ENCODE results near the gene MAN2A2.

DNA sequence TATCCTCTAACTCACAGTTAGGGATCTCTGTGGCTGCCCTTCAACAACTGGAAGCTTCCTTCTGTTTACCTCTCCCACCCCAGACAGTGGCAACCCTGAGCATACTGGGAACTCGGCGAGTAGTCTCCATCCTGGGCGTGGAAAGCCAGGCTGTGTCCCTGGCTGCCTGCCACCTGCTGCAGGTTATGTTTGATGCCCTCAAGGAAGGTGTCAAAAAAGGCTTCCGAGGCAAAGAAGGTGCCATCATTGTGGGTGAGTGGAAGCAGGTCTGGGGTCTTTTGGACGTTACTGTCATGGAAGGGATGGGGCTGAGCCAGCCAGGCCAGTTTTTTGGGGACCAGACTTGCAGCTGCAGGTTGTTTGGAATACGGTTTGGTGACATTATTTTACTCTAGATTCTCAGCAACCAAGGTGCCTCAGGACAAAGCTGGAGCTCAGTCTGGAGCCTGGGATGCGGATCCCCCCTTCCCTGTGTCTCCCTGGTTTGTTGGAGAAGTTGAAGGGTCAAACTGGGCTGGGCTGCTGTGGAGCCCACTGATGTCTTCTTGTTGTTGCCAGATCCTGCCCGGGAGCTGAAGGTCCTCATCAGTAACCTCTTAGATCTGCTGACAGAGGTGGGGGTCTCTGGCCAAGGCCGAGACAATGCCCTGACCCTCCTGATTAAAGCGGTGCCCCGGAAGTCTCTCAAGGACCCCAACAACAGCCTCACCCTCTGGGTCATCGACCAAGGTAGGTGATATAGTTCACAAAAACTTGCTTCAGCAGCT, 39.4 kb downstream of the MAN2A2 start:
- TF ChIP-seq NRF1 (conservative IDR thresholded peaks at IDR 0.05 in 1 of 2, IDR thresholded peaks at IDR 0.05 in 1 of 2) (no peak), RNF219 (CRISPR knock-in tag; IDR thresholded peaks at IDR 0.05) (no peak), GABPB1 (CRISPR knock-in tag; IDR thresholded peaks at IDR 0.05) (no peak), TCF7 (IDR thresholded peaks at IDR 0.05; ENCODE audit: borderline replicate concordance) (no peak), FUS (optimal IDR thresholded peaks at IDR 0.05; ENCODE audit: low read depth, low read length) (no peak), ESRRA (IDR thresholded peaks at IDR 0.05; ENCODE audit: borderline replicate concordance, low read depth) (no peak), TAF9B (IDR thresholded peaks at IDR 0.05; ENCODE audit: partially characterized antibody) (no peak)
- TF ChIP-seq, protein P1, sequence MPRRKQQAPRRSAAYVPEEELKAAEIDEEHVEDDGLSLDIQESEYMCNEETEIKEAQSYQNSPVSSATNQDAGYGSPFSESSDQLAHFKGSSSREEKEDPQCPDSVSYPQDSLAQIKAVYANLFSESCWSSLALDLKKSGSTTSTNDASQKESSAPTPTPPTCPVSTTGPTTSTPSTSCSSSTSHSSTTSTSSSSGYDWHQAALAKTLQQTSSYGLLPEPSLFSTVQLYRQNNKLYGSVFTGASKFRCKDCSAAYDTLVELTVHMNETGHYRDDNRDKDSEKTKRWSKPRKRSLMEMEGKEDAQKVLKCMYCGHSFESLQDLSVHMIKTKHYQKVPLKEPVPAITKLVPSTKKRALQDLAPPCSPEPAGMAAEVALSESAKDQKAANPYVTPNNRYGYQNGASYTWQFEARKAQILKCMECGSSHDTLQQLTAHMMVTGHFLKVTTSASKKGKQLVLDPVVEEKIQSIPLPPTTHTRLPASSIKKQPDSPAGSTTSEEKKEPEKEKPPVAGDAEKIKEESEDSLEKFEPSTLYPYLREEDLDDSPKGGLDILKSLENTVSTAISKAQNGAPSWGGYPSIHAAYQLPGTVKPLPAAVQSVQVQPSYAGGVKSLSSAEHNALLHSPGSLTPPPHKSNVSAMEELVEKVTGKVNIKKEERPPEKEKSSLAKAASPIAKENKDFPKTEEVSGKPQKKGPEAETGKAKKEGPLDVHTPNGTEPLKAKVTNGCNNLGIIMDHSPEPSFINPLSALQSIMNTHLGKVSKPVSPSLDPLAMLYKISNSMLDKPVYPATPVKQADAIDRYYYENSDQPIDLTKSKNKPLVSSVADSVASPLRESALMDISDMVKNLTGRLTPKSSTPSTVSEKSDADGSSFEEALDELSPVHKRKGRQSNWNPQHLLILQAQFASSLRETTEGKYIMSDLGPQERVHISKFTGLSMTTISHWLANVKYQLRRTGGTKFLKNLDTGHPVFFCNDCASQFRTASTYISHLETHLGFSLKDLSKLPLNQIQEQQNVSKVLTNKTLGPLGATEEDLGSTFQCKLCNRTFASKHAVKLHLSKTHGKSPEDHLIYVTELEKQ (CRISPR knock-in tag; IDR thresholded peaks at IDR 0.05): no peak
- TF ChIP-seq, protein P2, sequence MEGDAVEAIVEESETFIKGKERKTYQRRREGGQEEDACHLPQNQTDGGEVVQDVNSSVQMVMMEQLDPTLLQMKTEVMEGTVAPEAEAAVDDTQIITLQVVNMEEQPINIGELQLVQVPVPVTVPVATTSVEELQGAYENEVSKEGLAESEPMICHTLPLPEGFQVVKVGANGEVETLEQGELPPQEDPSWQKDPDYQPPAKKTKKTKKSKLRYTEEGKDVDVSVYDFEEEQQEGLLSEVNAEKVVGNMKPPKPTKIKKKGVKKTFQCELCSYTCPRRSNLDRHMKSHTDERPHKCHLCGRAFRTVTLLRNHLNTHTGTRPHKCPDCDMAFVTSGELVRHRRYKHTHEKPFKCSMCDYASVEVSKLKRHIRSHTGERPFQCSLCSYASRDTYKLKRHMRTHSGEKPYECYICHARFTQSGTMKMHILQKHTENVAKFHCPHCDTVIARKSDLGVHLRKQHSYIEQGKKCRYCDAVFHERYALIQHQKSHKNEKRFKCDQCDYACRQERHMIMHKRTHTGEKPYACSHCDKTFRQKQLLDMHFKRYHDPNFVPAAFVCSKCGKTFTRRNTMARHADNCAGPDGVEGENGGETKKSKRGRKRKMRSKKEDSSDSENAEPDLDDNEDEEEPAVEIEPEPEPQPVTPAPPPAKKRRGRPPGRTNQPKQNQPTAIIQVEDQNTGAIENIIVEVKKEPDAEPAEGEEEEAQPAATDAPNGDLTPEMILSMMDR (IDR thresholded peaks at IDR 0.05 in 2 of 3, conservative IDR thresholded peaks at IDR 0.05 in 1 of 3; ENCODE audit: insufficient read depth in 2 of 3, low read depth in 1 of 3, low read length in 3 of 3): no peak
